ENCODE results near the gene NXPE1.

NXPE1 gene

GRCh38 chr11:114586797-114587196 lies 27.1 kb upstream of the NXPE1 start:
- H3K27ac Mint-ChIP-seq, result no peak overlapping the region
- no peak overlapping the region for H3K4me3 Mint-ChIP-seq
- peaks cover 25% of the 10 kb centered on the region for H3K9me3 Mint-ChIP-seq
- no peaks in the 10 kb centered on the region for H3K36me3 Mint-ChIP-seq
- H3K4me1 Mint-ChIP-seq, result no peaks in the 10 kb centered on the region
- peaks cover under 1% of the 10 kb centered on the region for H3K27me3 Mint-ChIP-seq

GRCh38 chr11:114571712-114572111 lies 12.0 kb upstream of the NXPE1 start:
- Mint-ChIP-seq H3K4me1 (no peaks in the 10 kb centered on the region), H3K4me3 (no peak overlapping the region), H3K27me3 (peaks cover 9% of the 10 kb centered on the region), H3K27ac (no peak overlapping the region), H3K36me3 (no peaks in the 10 kb centered on the region), H3K9me3 (peaks cover 9% of the 10 kb centered on the region)

- peaks cover 9% of the 10 kb centered on the region for H3K9me3 Mint-ChIP-seq
- H3K27me3 Mint-ChIP-seq, result peaks cover 9% of the 10 kb centered on the region
- H3K27ac Mint-ChIP-seq, result no peak overlapping the region
- no peak overlapping the region for H3K4me3 Mint-ChIP-seq
- H3K36me3 Mint-ChIP-seq, result no peaks in the 10 kb centered on the region
- no peaks in the 10 kb centered on the region for H3K4me1 Mint-ChIP-seq
Observed at GRCh38 chr11:114569801-114570200, 10.1 kb upstream of the NXPE1 start.

GRCh38 chr11:114566276-114566675 lies 6.6 kb upstream of the NXPE1 start:
- H3K4me3 Mint-ChIP-seq, result no peak overlapping the region
- H3K4me1 Mint-ChIP-seq, result no peaks in the 10 kb centered on the region
- H3K36me3 Mint-ChIP-seq, result peaks cover 3% of the 10 kb centered on the region
- no peaks in the 10 kb centered on the region for H3K9me3 Mint-ChIP-seq
- H3K27ac Mint-ChIP-seq, result no peak overlapping the region
- H3K27me3 Mint-ChIP-seq, result peaks cover 5% of the 10 kb centered on the region

GRCh38 chr11:114564831-114565230 lies 5.2 kb upstream of the NXPE1 start:
- Mint-ChIP-seq H3K4me1 (no peaks in the 10 kb centered on the region), H3K27ac (no peak overlapping the region), H3K36me3 (peaks cover 3% of the 10 kb centered on the region), H3K9me3 (no peaks in the 10 kb centered on the region), H3K27me3 (peaks cover 2% of the 10 kb centered on the region), H3K4me3 (no peak overlapping the region)

- Mint-ChIP-seq H3K36me3 (peaks cover 3% of the 10 kb centered on the region), H3K27ac (no peak overlapping the region), H3K27me3 (peaks cover 2% of the 10 kb centered on the region), H3K4me1 (no peaks in the 10 kb centered on the region), H3K4me3 (no peak overlapping the region), H3K9me3 (no peaks in the 10 kb centered on the region)
Observed at GRCh38 chr11:114563077-114563476, 3.4 kb upstream of the NXPE1 start.

GRCh38 chr11:114562166-114562916 lies 2.7 kb upstream of the NXPE1 start:
- H3K36me3 Mint-ChIP-seq, result peaks cover 3% of the 10 kb centered on the region
- no peak overlapping the region for H3K27ac Mint-ChIP-seq
- no peaks in the 10 kb centered on the region for H3K4me1 Mint-ChIP-seq
- H3K27me3 Mint-ChIP-seq, result peaks cover 2% of the 10 kb centered on the region
- no peaks in the 10 kb centered on the region for H3K9me3 Mint-ChIP-seq
- no peak overlapping the region for H3K4me3 Mint-ChIP-seq

GRCh38 chr11:114556135-114556534 lies 3.5 kb downstream of the NXPE1 start:
- Mint-ChIP-seq H3K36me3 (no peaks in the 10 kb centered on the region), H3K9me3 (no peaks in the 10 kb centered on the region), H3K27ac (no peak overlapping the region), H3K27me3 (peaks cover 2% of the 10 kb centered on the region), H3K4me1 (no peaks in the 10 kb centered on the region), H3K4me3 (no peak overlapping the region)

GRCh38 chr11:114553642-114554041 lies 6.0 kb downstream of the NXPE1 start:
- no peaks in the 10 kb centered on the region for H3K9me3 Mint-ChIP-seq
- no peak overlapping the region for H3K27ac Mint-ChIP-seq
- H3K4me3 Mint-ChIP-seq, result no peak overlapping the region
- no peaks in the 10 kb centered on the region for H3K36me3 Mint-ChIP-seq
- no peaks in the 10 kb centered on the region for H3K4me1 Mint-ChIP-seq
- no peaks in the 10 kb centered on the region for H3K27me3 Mint-ChIP-seq

- Mint-ChIP-seq H3K27ac (no peak overlapping the region), H3K27me3 (no peaks in the 10 kb centered on the region), H3K9me3 (no peaks in the 10 kb centered on the region), H3K4me1 (no peaks in the 10 kb centered on the region), H3K4me3 (no peak overlapping the region), H3K36me3 (no peaks in the 10 kb centered on the region)
Observed at GRCh38 chr11:114551060-114551459, 8.6 kb downstream of the NXPE1 start.

- H3K4me1 Mint-ChIP-seq, result no peaks in the 10 kb centered on the region
- no peak overlapping the region for H3K27ac Mint-ChIP-seq
- peaks cover 9% of the 10 kb centered on the region for H3K27me3 Mint-ChIP-seq
- H3K9me3 Mint-ChIP-seq, result peaks cover 9% of the 10 kb centered on the region
- H3K4me3 Mint-ChIP-seq, result no peak overlapping the region
- H3K36me3 Mint-ChIP-seq, result no peaks in the 10 kb centered on the region
Observed at GRCh38 chr11:114525682-114526081, 34.0 kb downstream of the NXPE1 start.

GRCh38 chr11:114524122-114524521 lies 35.6 kb downstream of the NXPE1 start:
- H3K36me3 Mint-ChIP-seq, result no peaks in the 10 kb centered on the region
- H3K27ac Mint-ChIP-seq, result no peak overlapping the region
- peaks cover 6% of the 10 kb centered on the region for H3K9me3 Mint-ChIP-seq
- no peak overlapping the region for H3K4me3 Mint-ChIP-seq
- H3K4me1 Mint-ChIP-seq, result no peaks in the 10 kb centered on the region
- H3K27me3 Mint-ChIP-seq, result peaks cover 11% of the 10 kb centered on the region

GRCh38 chr11:114522818-114523217 lies 36.9 kb downstream of the NXPE1 start:
- H3K27ac Mint-ChIP-seq, result no peak overlapping the region
- peaks cover 6% of the 10 kb centered on the region for H3K9me3 Mint-ChIP-seq
- H3K27me3 Mint-ChIP-seq, result peaks cover 9% of the 10 kb centered on the region
- no peaks in the 10 kb centered on the region for H3K36me3 Mint-ChIP-seq
- no peak overlapping the region for H3K4me3 Mint-ChIP-seq
- H3K4me1 Mint-ChIP-seq, result no peaks in the 10 kb centered on the region

GRCh38 chr11:114511538-114511937 lies 48.1 kb downstream of the NXPE1 start:
- H3K27me3 Mint-ChIP-seq, result peaks cover 1% of the 10 kb centered on the region
- H3K36me3 Mint-ChIP-seq, result no peaks in the 10 kb centered on the region
- H3K4me1 Mint-ChIP-seq, result no peaks in the 10 kb centered on the region
- H3K9me3 Mint-ChIP-seq, result peaks cover 2% of the 10 kb centered on the region
- H3K4me3 Mint-ChIP-seq, result no peak overlapping the region
- no peak overlapping the region for H3K27ac Mint-ChIP-seq

- peaks cover 6% of the 10 kb centered on the region for H3K9me3 Mint-ChIP-seq
Observed at GRCh38 chr11:114511079-114511478, 48.6 kb downstream of the NXPE1 start.

GRCh38 chr11:114501901-114502300 lies 57.8 kb downstream of the NXPE1 start:
- Mint-ChIP-seq H3K27ac (no peak overlapping the region), H3K9me3 (peaks cover 10% of the 10 kb centered on the region), H3K27me3 (peaks cover 6% of the 10 kb centered on the region), H3K4me1 (no peaks in the 10 kb centered on the region), H3K4me3 (no peak overlapping the region), H3K36me3 (peaks cover 2% of the 10 kb centered on the region)

More at GRCh38 chr11:114511079-114511478, 48.6 kb downstream of the NXPE1 start:
- H3K4me1 Mint-ChIP-seq, result no peaks in the 10 kb centered on the region
- no peak overlapping the region for H3K4me3 Mint-ChIP-seq
- H3K27me3 Mint-ChIP-seq, result peaks cover 4% of the 10 kb centered on the region
- H3K36me3 Mint-ChIP-seq, result peaks cover 2% of the 10 kb centered on the region
- no peak overlapping the region for H3K27ac Mint-ChIP-seq

GRCh38 chr11:114499756-114500155 lies 59.9 kb downstream of the NXPE1 start:
- H3K4me3 Mint-ChIP-seq, result no peak overlapping the region

More at GRCh38 chr11:114499756-114500155, 59.9 kb downstream of the NXPE1 start:
- Mint-ChIP-seq H3K27me3 (peaks cover 3% of the 10 kb centered on the region), H3K4me1 (no peaks in the 10 kb centered on the region), H3K9me3 (peaks cover 3% of the 10 kb centered on the region), H3K27ac (no peak overlapping the region), H3K36me3 (no peaks in the 10 kb centered on the region)

All from activated naive CD4-positive, alpha-beta T cell treated with anti-CD3 and anti-CD28 coated beads, Interleukin-2, amount 50 U/mL, for 24 hours (primary cell).